Activated naive CD4-positive, alpha-beta T cell treated with anti-CD3 and anti-CD28 coated beads for 36 hours (primary cell): ENCODE measurements around the gene BRINP3. TPM values are rescaled to one million over a fixed set of nuclear protein-coding genes. Genes with fewer than 3 reads are reported as not detected.

Source experiments
- CTCF ChIA-PET: fragments of 350-600 bp; sonication (Branson Sonifier 250); formaldehyde crosslinking; loops from one replicate; lab custom pipeline; 2021; ENCODE audit warnings: antibody characterized with exemption; lab: Charles Lee
- DNase-seq: peaks from one replicate; pipeline ENCODE4 v3.0.0-alpha.2; 2020
- H3K27ac Mint-ChIP-seq: one replicate; pipeline ENCODE4 v1.8.0; 2021; ENCODE audit warnings: mild to moderate bottlenecking, mixed read lengths
- H3K27me3 Mint-ChIP-seq: one replicate; pipeline ENCODE4 v1.8.0; 2021; ENCODE audit warnings: low read depth, mixed read lengths
- H3K36me3 Mint-ChIP-seq: one replicate; pipeline ENCODE4 v1.8.0; 2021; ENCODE audit warnings: low read depth, mixed read lengths
- H3K4me1 Mint-ChIP-seq: one replicate; pipeline ENCODE4 v1.8.0; 2021; ENCODE audit warnings: low read depth, mixed read lengths
- H3K4me3 Mint-ChIP-seq: one replicate; pipeline ENCODE4 v1.8.0; 2021; ENCODE audit warnings: mild to moderate bottlenecking, moderate library complexity, mixed read lengths
- H3K9me3 Mint-ChIP-seq: one replicate; pipeline ENCODE4 v1.8.0; 2021; ENCODE audit warnings: mixed read lengths
- intact Hi-C: fragments of 100-400 bp; cut with micrococcal nuclease; formaldehyde crosslinking; loops from one replicate; pipeline ENCODE4 v1.15.1; 2023
- total RNA-seq, 2 experiments: library from RNA; stranded (reverse); gene quantifications; one replicate each; pipeline ENCODE4 v1.2.3, GENCODE V29; 2021

The BRINP3 gene
- total RNA-seq, 2 experiments from 2014 or later = not detected

GRCh38 chr1:190289897-190290296 lies 187.8 kb downstream of the BRINP3 start:
- CTCF ChIA-PET = no interaction called here
- Mint-ChIP-seq H3K27me3 (no peaks in the 10 kb centered on the region), H3K27ac (no peak overlapping the region), H3K9me3 (peaks cover 2% of the 10 kb centered on the region), H3K36me3 (no peaks in the 10 kb centered on the region), H3K4me3 (no peak overlapping the region), H3K4me1 (no peaks in the 10 kb centered on the region)
- no peak for DNase-seq
- intact Hi-C loops = no loop called here

GRCh38 chr1:190286111-190286510 lies 191.6 kb downstream of the BRINP3 start:
- no peaks in the 10 kb centered on the region for H3K4me1 Mint-ChIP-seq
- H3K9me3 Mint-ChIP-seq = no peaks in the 10 kb centered on the region
- intact Hi-C loops = no loop called here
- DNase-seq = no peak
- no peak overlapping the region for H3K27ac Mint-ChIP-seq
- CTCF ChIA-PET = no interaction called here
- H3K27me3 Mint-ChIP-seq = no peaks in the 10 kb centered on the region
- no peak overlapping the region for H3K4me3 Mint-ChIP-seq
- H3K36me3 Mint-ChIP-seq = no peaks in the 10 kb centered on the region

- Mint-ChIP-seq H3K27me3 (no peaks in the 10 kb centered on the region), H3K36me3 (no peaks in the 10 kb centered on the region), H3K9me3 (peaks cover 1% of the 10 kb centered on the region), H3K27ac (no peak overlapping the region), H3K4me1 (no peaks in the 10 kb centered on the region), H3K4me3 (no peak overlapping the region)
- CTCF ChIA-PET = no interaction called here
- intact Hi-C loops = no loop called here
- no peak for DNase-seq
Observed at GRCh38 chr1:190277107-190277506, 200.6 kb downstream of the BRINP3 start.

- Mint-ChIP-seq H3K4me1 (no peaks in the 10 kb centered on the region), H3K36me3 (no peaks in the 10 kb centered on the region), H3K27me3 (no peaks in the 10 kb centered on the region), H3K9me3 (peaks cover 1% of the 10 kb centered on the region), H3K27ac (no peak overlapping the region), H3K4me3 (no peak overlapping the region)
- no peak for DNase-seq
- intact Hi-C loops = no loop called here
- CTCF ChIA-PET = no interaction called here
Observed at GRCh38 chr1:190274721-190275120, 202.9 kb downstream of the BRINP3 start.

- intact Hi-C loops = no loop called here
- no peak overlapping the region for H3K27ac Mint-ChIP-seq
Observed at GRCh38 chr1:190273161-190273560, 204.5 kb downstream of the BRINP3 start.

GRCh38 chr1:190262538-190262937 lies 215.1 kb downstream of the BRINP3 start:
- H3K4me1 Mint-ChIP-seq = no peaks in the 10 kb centered on the region
- peaks cover 2% of the 10 kb centered on the region for H3K9me3 Mint-ChIP-seq
- intact Hi-C loops = no loop called here
- H3K27ac Mint-ChIP-seq = no peak overlapping the region
- no peak overlapping the region for H3K4me3 Mint-ChIP-seq
- no peaks in the 10 kb centered on the region for H3K36me3 Mint-ChIP-seq
- DNase-seq = no peak
- no peaks in the 10 kb centered on the region for H3K27me3 Mint-ChIP-seq
- CTCF ChIA-PET = no interaction called here

More at GRCh38 chr1:190273161-190273560, 204.5 kb downstream of the BRINP3 start:
- Mint-ChIP-seq H3K4me1 (no peaks in the 10 kb centered on the region), H3K4me3 (no peak overlapping the region), H3K36me3 (no peaks in the 10 kb centered on the region), H3K9me3 (peaks cover 3% of the 10 kb centered on the region), H3K27me3 (no peaks in the 10 kb centered on the region)
- no peak for DNase-seq
- CTCF ChIA-PET = no interaction called here

GRCh38 chr1:190259424-190259823 lies 218.2 kb downstream of the BRINP3 start:
- H3K9me3 Mint-ChIP-seq = peaks cover 9% of the 10 kb centered on the region
- H3K4me1 Mint-ChIP-seq = no peaks in the 10 kb centered on the region
- CTCF ChIA-PET = no interaction called here
- no peak overlapping the region for H3K4me3 Mint-ChIP-seq
- H3K27me3 Mint-ChIP-seq = no peaks in the 10 kb centered on the region
- no peak overlapping the region for H3K27ac Mint-ChIP-seq
- H3K36me3 Mint-ChIP-seq = no peaks in the 10 kb centered on the region
- DNase-seq = no peak
- intact Hi-C loops = no loop called here

GRCh38 chr1:190258003-190258402 lies 219.7 kb downstream of the BRINP3 start:
- Mint-ChIP-seq H3K27me3 (no peaks in the 10 kb centered on the region), H3K4me1 (no peaks in the 10 kb centered on the region), H3K9me3 (peaks cover 9% of the 10 kb centered on the region), H3K36me3 (no peaks in the 10 kb centered on the region), H3K4me3 (no peak overlapping the region), H3K27ac (no peak overlapping the region)
- DNase-seq = no peak
- CTCF ChIA-PET = no interaction called here
- intact Hi-C loops = no loop called here

GRCh38 chr1:190252046-190252445 lies 225.6 kb downstream of the BRINP3 start:
- peaks cover 9% of the 10 kb centered on the region for H3K9me3 Mint-ChIP-seq
- no peaks in the 10 kb centered on the region for H3K27me3 Mint-ChIP-seq
- CTCF ChIA-PET = no interaction called here
- DNase-seq = no peak
- no peaks in the 10 kb centered on the region for H3K4me1 Mint-ChIP-seq
- H3K4me3 Mint-ChIP-seq = no peak overlapping the region
- H3K27ac Mint-ChIP-seq = no peak overlapping the region
- intact Hi-C loops = no loop called here
- H3K36me3 Mint-ChIP-seq = no peaks in the 10 kb centered on the region

GRCh38 chr1:190250368-190250767 lies 227.3 kb downstream of the BRINP3 start:
- intact Hi-C loops = no loop called here
- no peak for DNase-seq
- no peaks in the 10 kb centered on the region for H3K36me3 Mint-ChIP-seq
- peaks cover 2% of the 10 kb centered on the region for H3K9me3 Mint-ChIP-seq
- no peaks in the 10 kb centered on the region for H3K4me1 Mint-ChIP-seq
- CTCF ChIA-PET = no interaction called here
- no peaks in the 10 kb centered on the region for H3K27me3 Mint-ChIP-seq
- no peak overlapping the region for H3K4me3 Mint-ChIP-seq
- no peak overlapping the region for H3K27ac Mint-ChIP-seq

GRCh38 chr1:190244406-190244805 lies 233.3 kb downstream of the BRINP3 start:
- no peaks in the 10 kb centered on the region for H3K4me1 Mint-ChIP-seq
- no peaks in the 10 kb centered on the region for H3K27me3 Mint-ChIP-seq
- CTCF ChIA-PET = no interaction called here
- H3K9me3 Mint-ChIP-seq = peaks cover 2% of the 10 kb centered on the region
- no peak overlapping the region for H3K4me3 Mint-ChIP-seq
- no peak overlapping the region for H3K27ac Mint-ChIP-seq
- DNase-seq = no peak
- intact Hi-C loops = no loop called here
- H3K36me3 Mint-ChIP-seq = no peaks in the 10 kb centered on the region

GRCh38 chr1:190243056-190243455 lies 234.6 kb downstream of the BRINP3 start:
- intact Hi-C loops = no loop called here
- H3K4me3 Mint-ChIP-seq = no peak overlapping the region
- H3K4me1 Mint-ChIP-seq = no peaks in the 10 kb centered on the region
- no peaks in the 10 kb centered on the region for H3K27me3 Mint-ChIP-seq
- H3K27ac Mint-ChIP-seq = no peak overlapping the region
- peaks cover 5% of the 10 kb centered on the region for H3K9me3 Mint-ChIP-seq
- CTCF ChIA-PET = no interaction called here
- DNase-seq = no peak
- H3K36me3 Mint-ChIP-seq = no peaks in the 10 kb centered on the region

GRCh38 chr1:190226006-190226405 lies 251.7 kb downstream of the BRINP3 start:
- Mint-ChIP-seq H3K36me3 (no peaks in the 10 kb centered on the region), H3K4me3 (no peak overlapping the region), H3K4me1 (no peaks in the 10 kb centered on the region), H3K9me3 (peaks cover 4% of the 10 kb centered on the region), H3K27me3 (no peaks in the 10 kb centered on the region), H3K27ac (no peak overlapping the region)
- no peak for DNase-seq
- CTCF ChIA-PET = no interaction called here
- intact Hi-C loops = no loop called here

GRCh38 chr1:190212450-190212849 lies 265.2 kb downstream of the BRINP3 start:
- DNase-seq = no peak
- Mint-ChIP-seq H3K9me3 (no peaks in the 10 kb centered on the region), H3K36me3 (no peaks in the 10 kb centered on the region), H3K27ac (no peak overlapping the region), H3K4me1 (no peaks in the 10 kb centered on the region), H3K27me3 (no peaks in the 10 kb centered on the region), H3K4me3 (no peak overlapping the region)
- intact Hi-C loops = no loop called here
- CTCF ChIA-PET = interaction anchor here (0.6 kb wide), 1 partner anchor 112 kb away, joined by 3 read pairs; no protein-coding TSS in a partner anchor
